ES-I3 (cell line): ENCODE measurements around the gene TUBGCP6.
"Not testable (repeated sequence)": the region's sequence is repeated elsewhere in the genome, so short reads cannot be mapped to it uniquely, and the experiment has no call there.

Source experiments
- H3K36me3 ChIP-seq: 2 replicates; pipeline ENCODE4 v1.6.1; 2013; ENCODE audit warnings: mild to moderate bottlenecking, low read length, control low read depth, moderate library complexity; ENCODE audit not compliant: insufficient read depth
- H3K4me1 ChIP-seq: 2 replicates; pipeline ENCODE4 v1.6.1; 2013; ENCODE audit warnings: mild to moderate bottlenecking, control low read depth, low read length; ENCODE audit not compliant: insufficient read depth
- H3K9ac ChIP-seq: 2 replicates; pipeline ENCODE4 v1.6.1; 2013; ENCODE audit warnings: low read depth, mild to moderate bottlenecking, low read length, moderate library complexity
- H3K9me3 ChIP-seq: 2 replicates; pipeline ENCODE4 v1.6.1; 2013; ENCODE audit warnings: mild to moderate bottlenecking, low read length, moderate library complexity; ENCODE audit not compliant: control insufficient read depth, insufficient read depth

TUBGCP6 gene

GRCh38 chr22:50274311-50274710 is 29.5 kb upstream of the TUBGCP6 start:
- H3K36me3 ChIP-seq: peaks cover 16% of the 10 kb centered on the region

GRCh38 chr22:50273781-50274180 is 29.0 kb upstream of the TUBGCP6 start:
- not testable (repeated sequence) for H3K9ac ChIP-seq, H3K9me3 ChIP-seq, H3K4me1 ChIP-seq
- peaks cover 16% of the 10 kb centered on the region for H3K36me3 ChIP-seq

More at GRCh38 chr22:50274311-50274710, 29.5 kb upstream of the TUBGCP6 start:
- no peak overlapping the region for H3K9ac ChIP-seq
- H3K4me1 ChIP-seq: peaks cover 3% of the 10 kb centered on the region; the same call in 1 of the 2 replicates
- H3K9me3 ChIP-seq: peaks cover 8% of the 10 kb centered on the region; the same call in 1 of the 2 replicates

DNA sequence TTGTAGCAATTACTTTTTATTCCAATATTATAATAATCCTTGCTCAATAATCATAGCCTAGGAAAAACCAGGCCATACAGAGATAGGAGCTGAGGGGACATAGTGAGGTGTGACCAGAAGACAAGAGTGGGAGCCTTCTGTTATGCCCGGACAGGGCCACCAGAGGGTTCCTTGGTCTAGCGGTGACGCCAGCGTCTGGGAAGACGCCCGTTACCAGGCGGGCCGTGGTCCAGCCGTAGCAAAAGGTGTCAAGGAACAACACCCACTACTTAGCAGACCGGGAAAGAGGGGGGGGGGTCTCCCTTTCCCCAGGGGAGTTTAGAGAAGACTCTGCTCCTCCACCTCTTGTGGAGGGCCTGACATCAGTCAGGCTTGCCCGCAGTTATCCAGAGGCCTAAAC is 28.5 kb upstream of the TUBGCP6 start:
- H3K9me3 ChIP-seq, H3K4me1 ChIP-seq, H3K9ac ChIP-seq: not testable (repeated sequence)
- peaks cover 16% of the 10 kb centered on the region for H3K36me3 ChIP-seq

DNA sequence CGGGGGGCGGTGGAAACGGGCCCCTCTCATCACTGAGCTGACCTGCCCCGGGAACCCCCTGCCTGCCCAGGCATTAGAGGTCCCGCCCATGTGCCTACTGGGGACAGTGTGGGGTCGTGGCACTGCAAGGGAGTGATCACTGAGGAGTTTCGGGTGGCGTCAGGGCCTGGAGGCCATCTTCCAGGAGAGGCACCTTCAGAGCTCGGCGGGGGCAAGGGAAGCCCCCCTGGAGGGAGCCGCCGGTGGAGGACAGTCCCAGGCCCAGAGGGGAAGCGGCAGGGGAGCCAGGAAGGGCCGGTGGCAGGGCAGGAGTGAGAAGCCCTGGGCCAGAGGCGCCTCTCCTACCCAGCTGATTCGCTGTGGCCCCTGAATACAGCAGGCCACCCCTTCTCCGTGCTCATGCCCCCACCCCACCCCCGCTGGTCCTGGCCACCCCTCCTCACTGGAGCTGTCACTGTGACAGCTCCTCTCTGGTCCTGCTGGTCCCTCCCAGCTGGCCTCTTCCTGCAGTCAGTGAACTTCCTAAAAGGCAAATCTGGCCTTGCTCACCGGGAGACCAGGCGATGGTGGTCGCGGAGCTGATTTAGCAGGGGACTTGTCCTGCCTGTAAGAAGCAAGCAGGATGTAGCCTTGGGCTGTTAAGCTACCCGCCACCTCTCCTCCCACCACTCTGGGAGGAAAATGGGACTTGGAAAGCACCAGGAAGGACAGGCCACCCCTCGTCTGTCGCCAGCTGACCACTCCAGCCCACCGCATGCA is 27.4 kb upstream of the TUBGCP6 start:
- H3K9me3 ChIP-seq: peaks cover 8% of the 10 kb centered on the region; the same call in 1 of the 2 replicates
- peaks cover 10% of the 10 kb centered on the region; the same call in 1 of the 2 replicates for H3K4me1 ChIP-seq
- H3K9ac ChIP-seq: no peak overlapping the region
- H3K36me3 ChIP-seq: peaks cover 6% of the 10 kb centered on the region

- Histone ChIP-seq H3K36me3 (peaks cover 5% of the 10 kb centered on the region; the same call in 1 of the 2 replicates), H3K9ac (peak overlapping the region; percentile 32; the same call in 1 of the 2 replicates), H3K4me1 (peaks cover 10% of the 10 kb centered on the region; the same call in 1 of the 2 replicates), H3K9me3 (peaks cover 6% of the 10 kb centered on the region; the same call in 1 of the 2 replicates)
Measured at GRCh38 chr22:50271519-50271970, 26.7 kb upstream of the TUBGCP6 start.

GRCh38 chr22:50270666-50271394 is 26.0 kb upstream of the TUBGCP6 start:
- Histone ChIP-seq H3K4me1 (peaks cover 10% of the 10 kb centered on the region; the same call in 1 of the 2 replicates), H3K9ac (peak overlapping the region; percentile 36; the same call in 1 of the 2 replicates), H3K36me3 (peaks cover 5% of the 10 kb centered on the region; the same call in 1 of the 2 replicates), H3K9me3 (peaks cover under 1% of the 10 kb centered on the region; the same call in 1 of the 2 replicates)

DNA sequence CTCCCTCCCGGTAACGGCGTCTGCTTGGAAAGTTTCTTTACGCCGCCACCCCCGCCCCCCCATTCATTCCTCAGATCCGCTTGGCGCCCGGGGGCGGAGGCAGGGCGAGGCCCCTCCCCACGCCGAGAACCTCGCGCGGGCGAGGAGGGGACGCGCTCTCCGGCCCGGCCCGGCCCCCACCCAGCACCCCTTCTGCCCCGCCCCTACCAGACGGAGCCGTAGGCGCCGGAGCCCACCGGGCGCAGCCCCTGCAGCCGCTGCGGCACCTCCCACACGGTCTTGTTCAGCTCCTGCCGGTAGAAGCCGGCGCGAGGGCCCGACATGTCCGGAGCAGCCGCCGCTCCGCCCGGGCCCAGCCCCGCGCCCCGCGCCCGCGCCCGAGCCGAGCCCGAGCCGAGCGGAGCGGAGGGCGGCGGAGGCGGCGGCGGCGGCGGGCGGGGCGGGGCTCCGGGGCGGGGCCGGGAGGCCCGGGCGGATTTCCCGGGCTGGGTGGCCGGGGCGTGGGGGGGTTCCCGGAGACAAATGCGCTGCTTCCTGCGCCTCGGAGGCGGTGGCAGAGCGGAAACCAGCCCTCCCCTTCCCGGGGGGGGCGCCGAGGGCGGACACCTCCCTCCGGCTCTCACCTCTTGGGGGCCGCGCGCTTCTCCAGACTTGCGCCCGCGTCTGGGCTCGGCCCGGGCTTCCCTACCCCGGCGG is 25.3 kb upstream of the TUBGCP6 start, which contains the start of gene MAPK11:
MAPK11 (minus strand) TSS at position 411 of the 696 bp plus-strand sequence; CDS start at position 323, 88 bp downstream.
- Histone ChIP-seq H3K4me1 (peaks cover 10% of the 10 kb centered on the region; the same call in 1 of the 2 replicates), H3K9ac (peak within 1 kb of the TSS; percentile 45; the same call in 1 of the 2 replicates), H3K9me3 (no peaks in the 10 kb centered on the region), H3K36me3 (peaks cover under 1% of the 10 kb centered on the region; the same call in 1 of the 2 replicates)

- Histone ChIP-seq H3K4me1 (peaks cover 10% of the 10 kb centered on the region; the same call in 1 of the 2 replicates), H3K36me3 (no peaks in the 10 kb centered on the region), H3K9me3 (no peaks in the 10 kb centered on the region), H3K9ac (peak overlapping the region; percentile 45; the same call in 1 of the 2 replicates)
Measured at GRCh38 chr22:50269573-50269969, 24.7 kb upstream of the TUBGCP6 start.

GRCh38 chr22:50268655-50269113 is 23.9 kb upstream of the TUBGCP6 start:
- Histone ChIP-seq H3K36me3 (no peaks in the 10 kb centered on the region), H3K9me3 (no peaks in the 10 kb centered on the region), H3K4me1 (peaks cover 10% of the 10 kb centered on the region; the same call in 1 of the 2 replicates), H3K9ac (no peak overlapping the region)

DNA sequence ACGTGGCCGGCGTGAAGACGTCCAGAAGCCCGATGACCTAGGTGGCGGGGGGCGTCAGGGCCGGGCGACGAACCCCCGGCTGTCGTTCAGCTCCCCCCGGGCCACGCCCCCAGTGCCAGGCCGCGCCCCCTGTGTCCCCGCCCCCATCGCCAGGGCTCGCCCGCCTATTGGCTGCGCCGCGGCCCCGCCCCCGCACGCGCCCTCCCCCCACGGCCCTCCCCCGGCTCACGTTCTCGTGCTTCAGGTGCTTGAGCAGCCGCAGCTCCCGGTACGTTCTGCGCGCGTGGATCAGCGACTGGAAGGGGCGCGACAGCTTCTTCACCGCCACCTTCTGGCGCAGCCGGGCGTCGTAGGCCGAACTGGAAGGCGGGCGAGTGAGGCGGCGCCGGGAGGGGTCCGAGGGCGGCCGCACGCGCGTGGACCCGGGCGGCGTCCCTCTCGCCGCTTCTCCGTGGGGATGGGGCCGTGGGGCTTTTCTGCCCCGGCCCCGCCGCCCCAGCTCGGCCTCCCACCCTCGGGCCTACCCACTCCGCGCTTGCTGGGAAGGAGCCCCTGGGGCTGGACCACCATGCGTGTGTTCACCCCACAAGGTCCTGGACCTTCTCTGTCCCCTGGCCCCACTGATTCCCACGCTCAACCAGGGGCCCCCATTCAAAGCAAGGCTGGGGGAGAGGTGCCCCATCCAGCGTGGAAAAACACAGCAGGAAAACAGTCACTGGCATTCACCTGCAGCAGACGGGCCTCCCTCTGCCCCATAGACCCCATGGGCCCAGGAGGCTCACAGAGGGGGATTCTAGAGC is 23.0 kb upstream of the TUBGCP6 start:
- H3K9ac ChIP-seq: peak overlapping the region; percentile 42; the same call in 1 of the 2 replicates
- H3K36me3 ChIP-seq: no peaks in the 10 kb centered on the region
- peaks cover 15% of the 10 kb centered on the region; the same call in 1 of the 2 replicates for H3K4me1 ChIP-seq
- no peaks in the 10 kb centered on the region for H3K9me3 ChIP-seq

DNA sequence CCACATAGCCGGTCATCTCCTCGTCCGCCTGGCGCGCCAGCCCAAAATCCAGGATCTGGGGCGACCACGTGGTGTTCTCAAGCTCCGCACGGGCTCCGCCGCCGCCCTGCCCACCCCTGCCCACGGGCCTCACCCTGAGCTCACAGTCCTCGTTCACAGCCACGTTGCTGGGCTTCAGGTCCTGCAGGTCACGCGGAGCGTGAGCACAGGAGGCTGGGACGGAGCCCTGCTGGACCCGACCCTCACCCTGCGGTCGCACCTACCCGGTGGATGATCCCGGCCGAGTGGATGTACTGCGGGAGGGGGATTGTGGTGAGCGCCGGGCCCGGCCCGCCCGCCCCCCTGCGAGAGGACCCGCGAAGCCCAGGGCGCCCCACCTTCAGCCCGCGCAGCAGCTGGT is 22.2 kb upstream of the TUBGCP6 start:
- H3K36me3 ChIP-seq: no peaks in the 10 kb centered on the region
- H3K4me1 ChIP-seq: peaks cover 23% of the 10 kb centered on the region; the same call in 1 of the 2 replicates
- H3K9ac ChIP-seq: no peak overlapping the region
- no peaks in the 10 kb centered on the region for H3K9me3 ChIP-seq

DNA sequence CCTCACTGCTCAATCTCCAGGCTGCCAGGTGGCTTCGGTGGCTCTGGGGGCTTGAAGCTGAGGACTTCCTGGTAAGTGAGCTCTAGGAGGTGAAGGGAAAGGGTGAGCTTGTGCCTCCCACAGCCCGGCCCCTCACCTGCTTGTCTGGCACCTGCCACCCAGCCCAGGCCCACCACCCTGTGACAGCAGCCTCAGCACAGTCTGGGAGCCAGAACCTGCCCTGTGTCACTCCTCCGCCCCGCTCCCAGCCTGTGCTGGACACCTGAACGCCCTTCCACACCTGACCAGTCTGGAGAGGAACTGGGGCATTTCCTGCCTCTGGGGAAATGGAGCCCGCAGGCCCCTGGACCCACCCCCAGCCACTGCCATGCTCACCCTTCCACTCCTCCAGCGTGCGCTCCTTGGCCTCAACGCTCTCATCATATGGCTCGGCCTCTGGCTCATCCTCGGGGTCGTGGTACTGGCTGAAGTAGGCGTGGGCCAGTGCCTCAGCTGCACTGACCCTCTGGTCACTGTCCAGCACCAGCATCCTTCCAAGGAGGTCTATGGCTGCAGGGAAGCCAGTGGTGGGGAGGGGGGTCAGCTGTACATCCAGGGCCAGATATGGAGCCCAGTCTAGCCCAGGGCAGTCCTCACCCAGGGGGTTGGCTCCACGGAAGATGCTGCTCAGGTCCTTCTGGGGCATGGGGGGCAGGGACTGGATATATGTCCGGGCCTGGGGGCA is 20.3 kb upstream of the TUBGCP6 start:
- Histone ChIP-seq H3K9ac (no peak overlapping the region), H3K9me3 (no peaks in the 10 kb centered on the region), H3K36me3 (no peaks in the 10 kb centered on the region), H3K4me1 (peaks cover 24% of the 10 kb centered on the region; the same call in 1 of the 2 replicates)
